PC-3 (cell line): Measurements from ENCODE around the gene UPK2. TPM values are rescaled to one million over a fixed set of nuclear protein-coding genes. Genes with fewer than 3 reads are reported as not detected.
A peak's percentile ranks its signal among the peaks of the same experiment; 100 is the strongest.

ENCODE experiments used
- ATAC-seq: fragments of 200-7000 bp; cut with Tn5 transposase; 2 replicates; pipeline ENCODE4 v1.9.1; 2020; ENCODE audit warnings: mild to moderate bottlenecking, moderate library complexity
- BruUV-seq: library from RNA; stranded (reverse); fragments of 400-500 nt; replicated peaks from 2 replicates; lab custom pipeline; 2021; lab: Mats Ljungman, UMichigan
- CTCF ChIA-PET: fragments of 300-600 bp; sonication (Branson Sonifier 250); formaldehyde crosslinking; loops from one replicate; lab custom pipeline; 2022; ENCODE audit warnings: antibody characterized with exemption; lab: Charles Lee
- POLR2A ChIA-PET: fragments of 300-600 bp; sonication (Branson Sonifier 250); formaldehyde crosslinking; loops from one replicate; lab custom pipeline; 2022; ENCODE audit warnings: antibody characterized with exemption; ENCODE audit not compliant: unreplicated experiment; lab: Charles Lee
- DNase-seq: peaks from one replicate; pipeline ENCODE4 v3.0.0-alpha.2; 2015
- H2AFZ ChIP-seq: fragments of 300-600 bp; sonication (generic); 2 replicates; pipeline ENCODE4 v1.6.0; 2016; ENCODE audit warnings: antibody characterized with exemption, low read length
- H3F3A ChIP-seq: fragments of 300-600 bp; sonication (generic); one replicate; pipeline ENCODE4 v1.6.0; 2017; ENCODE audit warnings: antibody characterized with exemption, low read length, control low read depth, mild to moderate bottlenecking; ENCODE audit not compliant: unreplicated experiment
- H3K27ac ChIP-seq: fragments of 300-600 bp; sonication (generic); 2 replicates; pipeline ENCODE4 v1.5.1; 2016; ENCODE audit warnings: mild to moderate bottlenecking, low read length
- H3K27me3 ChIP-seq: fragments of 300-600 bp; sonication (generic); 2 replicates; pipeline ENCODE4 v1.6.1; 2016; ENCODE audit warnings: low read length, mixed read lengths
- H3K36me3 ChIP-seq: fragments of 300-600 bp; sonication (generic); 2 replicates; pipeline ENCODE4 v1.6.1; 2016; ENCODE audit warnings: low read depth, mixed run types, low read length, mixed read lengths
- H3K4me1 ChIP-seq: fragments of 300-600 bp; sonication (generic); 2 replicates; pipeline ENCODE4 v1.5.1; 2016; ENCODE audit warnings: low read length; ENCODE audit not compliant: insufficient read depth
- H3K4me2 ChIP-seq: fragments of 300-600 bp; sonication (generic); 2 replicates; pipeline ENCODE4 v1.6.0; 2016; ENCODE audit warnings: low read length
- H3K4me3 ChIP-seq: fragments of 300-600 bp; sonication (generic); 2 replicates; pipeline ENCODE4 v1.5.1; 2016; ENCODE audit warnings: mild to moderate bottlenecking, low read length, mixed read lengths
- H3K79me2 ChIP-seq: fragments of 300-600 bp; sonication (generic); 2 replicates; pipeline ENCODE4 v1.6.1; 2017; ENCODE audit warnings: low read length, mixed read lengths
- H3K9ac ChIP-seq: fragments of 300-600 bp; sonication (generic); 2 replicates; pipeline ENCODE4 v1.6.0; 2016; ENCODE audit warnings: mild to moderate bottlenecking, low read length
- H3K9me2 ChIP-seq: fragments of 300-600 bp; sonication (generic); replicated peaks from 2 replicates; pipeline ENCODE4 v1.6.1; 2016; ENCODE audit warnings: mixed run types, low read length, mixed read lengths
- H3K9me3 ChIP-seq: fragments of 300-600 bp; sonication (generic); 2 replicates; pipeline ENCODE4 v1.6.1; 2016; ENCODE audit warnings: low read length, mixed read lengths
- H4K20me1 ChIP-seq: fragments of 300-600 bp; sonication (generic); 2 replicates; pipeline ENCODE4 v1.6.1; 2016; ENCODE audit warnings: low read length, mixed read lengths
- CTCF ChIP-seq: fragments of 300-600 bp; sonication (generic); conservative IDR thresholded peaks from 2 replicates; pipeline ENCODE4 v1.5.1; 2017; ENCODE audit warnings: antibody characterized with exemption, low read depth, mild to moderate bottlenecking, low read length
- EZH2 ChIP-seq: fragments of 300-600 bp; sonication (generic); IDR thresholded peaks from one replicate; pipeline ENCODE4 v1.6.1; 2017; ENCODE audit warnings: antibody characterized with exemption, mild to moderate bottlenecking, low read length; ENCODE audit not compliant: unreplicated experiment
- EZH2phosphoT487 ChIP-seq: fragments of 300-600 bp; sonication (generic); IDR thresholded peaks from 2 replicates; pipeline ENCODE4 v1.6.1; 2018; ENCODE audit warnings: mild to moderate bottlenecking, antibody characterized with exemption, low read length, borderline replicate concordance
- intact Hi-C: fragments of 100-400 bp; cut with micrococcal nuclease; formaldehyde crosslinking; loops from 2 replicates; pipeline ENCODE4 v1.9.0; 2023
- total RNA-seq: library from RNA; depleted of rRNA; stranded (reverse); fragments of >200 nt; gene quantifications from 2 replicates; pipeline ENCODE4 v1.2.3, GENCODE V29; 2014

Gene UPK2
- total RNA-seq, 1 experiment from 2014 or later, result 0.44 TPM

DNA sequence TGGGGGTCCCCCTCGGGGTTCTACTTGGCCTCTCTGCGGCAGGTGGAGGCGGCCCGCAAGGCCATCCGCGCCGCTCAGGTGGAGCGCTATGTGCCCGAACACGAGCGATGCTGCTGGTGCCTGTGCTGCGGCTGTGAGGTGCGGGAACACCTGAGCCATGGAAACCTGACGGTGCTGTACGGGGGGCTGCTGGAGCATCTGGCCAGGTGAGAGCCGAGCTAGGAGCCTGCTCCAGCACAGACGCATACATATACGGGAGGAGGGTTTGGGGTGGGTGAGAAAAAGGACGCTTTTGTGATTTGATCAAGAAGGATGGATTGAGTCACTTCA lies 42.3 kb downstream of the UPK2 start:
- Histone ChIP-seq H4K20me1 (no peaks in the 10 kb centered on the region), H3K27me3 (no peaks in the 10 kb centered on the region), H3F3A (no peaks in the 10 kb centered on the region), H3K4me3 (peak overlapping the region; percentile 77), H2AFZ (peak overlapping the region; percentile 91), H3K9me3 (no peaks in the 10 kb centered on the region), H3K9ac (peak overlapping the region; percentile 70), H3K9me2 (no peaks in the 10 kb centered on the region), H3K36me3 (peaks cover 32% of the 10 kb centered on the region), H3K4me2 (peak overlapping the region; percentile 91), H3K4me1 (peaks cover 38% of the 10 kb centered on the region), H3K27ac (peak overlapping the region; percentile 41), H3K79me2 (peaks cover 66% of the 10 kb centered on the region)
- ATAC-seq (peak; percentile 25), DNase-seq (peak; percentile 11)
- CTCF ChIA-PET, result interaction anchor here (0.6 to 1.6 kb wide), 2 partner anchors 15 to 309 kb away, joined by 5 to 7 read pairs; no protein-coding TSS in a partner anchor
- intact Hi-C loops, result loop anchor here (2.0 kb wide), 1 partner anchor 20 kb away; the partner anchor contains the start of genes RPS25 and TRAPPC4
- POLR2A ChIA-PET, result no interaction called here
- TF ChIP-seq CTCF, result no peak
- no peak for TF ChIP-seq EZH2
- TF ChIP-seq EZH2phosphoT487, result no peak
- TSS peak; percentile 58 for BruUV-seq

DNA sequence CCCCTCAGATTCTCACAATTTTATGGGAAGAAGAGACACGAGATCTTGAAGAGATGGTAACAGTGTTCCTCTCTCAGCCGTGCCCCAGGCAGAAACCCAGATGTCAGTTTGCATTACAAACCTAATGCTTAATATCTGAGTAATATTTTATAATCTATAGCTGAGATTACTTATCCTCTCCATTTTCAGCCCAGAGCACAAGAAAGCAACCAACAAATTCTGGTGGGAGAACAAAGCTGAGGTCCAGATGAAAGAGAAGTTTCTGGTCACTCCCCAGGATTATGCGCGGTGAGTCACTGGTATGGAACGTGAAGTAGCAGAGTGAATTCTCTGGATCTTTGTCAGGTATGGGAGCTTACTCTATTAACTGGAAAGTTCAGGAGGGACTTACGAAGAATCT lies 42.7 kb downstream of the UPK2 start:
- Histone ChIP-seq H4K20me1 (no peaks in the 10 kb centered on the region), H3K9ac (peak overlapping the region; percentile 70), H3K4me1 (peaks cover 38% of the 10 kb centered on the region), H3K4me2 (peak overlapping the region; percentile 91), H3K9me2 (no peaks in the 10 kb centered on the region), H3K36me3 (peaks cover 33% of the 10 kb centered on the region), H3K27me3 (no peaks in the 10 kb centered on the region), H3K27ac (peak overlapping the region; percentile 41), H2AFZ (peak overlapping the region; percentile 91), H3K79me2 (peaks cover 67% of the 10 kb centered on the region), H3K4me3 (peak overlapping the region; percentile 77), H3F3A (no peaks in the 10 kb centered on the region), H3K9me3 (no peaks in the 10 kb centered on the region)
- DNase-seq (peak; percentile 97), ATAC-seq (peak; percentile 56)
- CTCF ChIA-PET, result interaction anchor here (0.6 kb wide), 1 partner anchor 15 kb away, joined by 7 read pairs; no protein-coding TSS in a partner anchor
- BruUV-seq, result no TSS peak
- no peak for TF ChIP-seq CTCF
- TF ChIP-seq EZH2phosphoT487, result no peak
- no peak for TF ChIP-seq EZH2
- POLR2A ChIA-PET, result no interaction called here
- intact Hi-C loops, result loop anchor here (2.0 kb wide), 1 partner anchor 20 kb away; the partner anchor contains the start of genes RPS25 and TRAPPC4

GRCh38 chr11:119000906-119001305 lies 44.8 kb downstream of the UPK2 start:
- Histone ChIP-seq H3K27me3 (no peaks in the 10 kb centered on the region), H4K20me1 (no peaks in the 10 kb centered on the region), H3K4me2 (peak overlapping the region; percentile 54), H3F3A (no peaks in the 10 kb centered on the region), H3K36me3 (peaks cover 41% of the 10 kb centered on the region), H3K4me3 (0 out of 2 replicates have a peak overlapping the region, but pooled peaks have one; percentile 7), H3K27ac (no peak overlapping the region; the same call in 1 of the 2 replicates), H2AFZ (no peak overlapping the region), H3K9me3 (no peaks in the 10 kb centered on the region), H3K9ac (no peak overlapping the region), H3K4me1 (peaks cover 38% of the 10 kb centered on the region), H3K9me2 (no peaks in the 10 kb centered on the region), H3K79me2 (peaks cover 64% of the 10 kb centered on the region)
- no peak for ATAC-seq
- CTCF ChIA-PET, result no interaction called here
- TF ChIP-seq CTCF (no peak), EZH2phosphoT487 (no peak), EZH2 (no peak)
- POLR2A ChIA-PET, result interaction anchor here (0.6 kb wide), 1 partner anchor 121 kb away, joined by 5 read pairs; the partner anchor contains the start of gene HINFP
- intact Hi-C loops, result no loop called here
- peak; percentile 66 for DNase-seq
- BruUV-seq, result no TSS peak
